GM21576 (cell line): ENCODE measurements around the gene ESAM.

Source experiments
- ATAC-seq: cut with Tn5 transposase; IDR thresholded peaks from one replicate; pipeline ENCODE4 v1.9.1; 2021; ENCODE audit warnings: mild to moderate bottlenecking, moderate library complexity; ENCODE audit not compliant: unreplicated experiment

Gene ESAM

GRCh38 chr11:124762105-124762623 lies at the start of gene ESAM:
Gene ESAM, minus strand, starts transcription at chr11:124762290. Its CDS starts 136 bp downstream, at chr11:124762154.
- peak; percentile 56 for ATAC-seq

GRCh38 chr11:124811399-124812125 lies 49.5 kb upstream of the ESAM start:
- ATAC-seq, result no peak

GRCh38 chr11:124807660-124808270 lies 45.7 kb upstream of the ESAM start:
- ATAC-seq, result no peak

- no peak for ATAC-seq
Measured at GRCh38 chr11:124807201-124807600, 45.1 kb upstream of the ESAM start.

GRCh38 chr11:124804884-124805283 lies 42.8 kb upstream of the ESAM start:
- ATAC-seq, result no peak

- no peak for ATAC-seq
Measured at GRCh38 chr11:124801636-124802312, 39.7 kb upstream of the ESAM start.

- no peak for ATAC-seq
Measured at GRCh38 chr11:124801014-124801413, 38.9 kb upstream of the ESAM start.

GRCh38 chr11:124800226-124800929 lies 38.3 kb upstream of the ESAM start, which contains the start of gene MSANTD2:
Gene MSANTD2, minus strand, starts transcription at chr11:124800406. Its CDS starts 26 bp downstream, at chr11:124800380.
- peak; percentile 86 for ATAC-seq

GRCh38 chr11:124799348-124800225 lies 37.5 kb upstream of the ESAM start:
- peak; percentile 38 for ATAC-seq

GRCh38 chr11:124798991-124799347 lies 36.9 kb upstream of the ESAM start:
- peak; percentile 24 for ATAC-seq

GRCh38 chr11:124796312-124796711 lies 34.2 kb upstream of the ESAM start:
- ATAC-seq, result no peak

GRCh38 chr11:124793466-124794278 lies 31.6 kb upstream of the ESAM start:
- peak; percentile 58 for ATAC-seq

GRCh38 chr11:124791626-124792341 lies 29.7 kb upstream of the ESAM start:
- peak; percentile 81 for ATAC-seq

- no peak for ATAC-seq
Measured at GRCh38 chr11:124788521-124788920, 26.4 kb upstream of the ESAM start.

GRCh38 chr11:124784051-124784450 lies 22.0 kb upstream of the ESAM start:
- no peak for ATAC-seq

GRCh38 chr11:124783002-124783401 lies 20.9 kb upstream of the ESAM start:
- no peak for ATAC-seq

GRCh38 chr11:124779568-124779967 lies 17.5 kb upstream of the ESAM start:
- ATAC-seq, result no peak

- no peak for ATAC-seq
Measured at GRCh38 chr11:124778281-124778680, 16.2 kb upstream of the ESAM start.
